8988T (cell line): ENCODE measurements around the gene DLEC1.

ENCODE experiments used
- DNase-seq: peaks from one replicate; pipeline ENCODE4 v3.0.0; 2011

DLEC1 gene

GRCh38 chr3:38039101-38039898 lies at the start of gene DLEC1:
TSS of gene DLEC1 (plus strand) at chr3:38039208. CDS start at chr3:38039226, 18 bp downstream.
- DNase-seq = peak; percentile 3

GRCh38 chr3:37989821-37990480 lies 49.1 kb upstream of the DLEC1 start:
- no peak for DNase-seq

- DNase-seq = no peak
These were observed 48.5 kb upstream of the DLEC1 start, which contains the start of gene VILL for GRCh38 chr3:37990527-37990926. TSS of gene VILL (plus strand) at chr3:37990786. CDS start at chr3:37993673, 2,887 bp downstream.

- DNase-seq = no peak
These were observed 47.9 kb upstream of the DLEC1 start for GRCh38 chr3:37991109-37991508.

GRCh38 chr3:37991823-37992222 lies 47.2 kb upstream of the DLEC1 start:
- DNase-seq = no peak

- DNase-seq = no peak
These were observed 46.5 kb upstream of the DLEC1 start for GRCh38 chr3:37992271-37993066.

- no peak for DNase-seq
These were observed 45.9 kb upstream of the DLEC1 start for GRCh38 chr3:37993067-37993455.

GRCh38 chr3:37993460-37993819 lies 45.6 kb upstream of the DLEC1 start:
- DNase-seq = no peak

- no peak for DNase-seq
These were observed 45.0 kb upstream of the DLEC1 start for GRCh38 chr3:37993820-37994638.

GRCh38 chr3:37994639-37994972 lies 44.4 kb upstream of the DLEC1 start:
- DNase-seq = no peak

- no peak for DNase-seq
These were observed 43.1 kb upstream of the DLEC1 start for GRCh38 chr3:37995652-37996641.

- DNase-seq = peak; percentile 88
These were observed 42.2 kb upstream of the DLEC1 start for GRCh38 chr3:37996785-37997301.

GRCh38 chr3:37997342-37997741 lies 41.7 kb upstream of the DLEC1 start:
- DNase-seq = no peak

GRCh38 chr3:37997791-37998370 lies 41.1 kb upstream of the DLEC1 start:
- no peak for DNase-seq

GRCh38 chr3:37999836-38000235 lies 39.2 kb upstream of the DLEC1 start:
- no peak for DNase-seq

- DNase-seq = no peak
These were observed 38.6 kb upstream of the DLEC1 start for GRCh38 chr3:38000242-38000916.

- DNase-seq = no peak
These were observed 38.0 kb upstream of the DLEC1 start for GRCh38 chr3:38000965-38001455.

- DNase-seq = no peak
These were observed 37.4 kb upstream of the DLEC1 start for GRCh38 chr3:38001456-38002081.

GRCh38 chr3:38002291-38002876 lies 36.6 kb upstream of the DLEC1 start:
- no peak for DNase-seq
